ENCODE measurements around the gene ZBTB32.

DNA sequence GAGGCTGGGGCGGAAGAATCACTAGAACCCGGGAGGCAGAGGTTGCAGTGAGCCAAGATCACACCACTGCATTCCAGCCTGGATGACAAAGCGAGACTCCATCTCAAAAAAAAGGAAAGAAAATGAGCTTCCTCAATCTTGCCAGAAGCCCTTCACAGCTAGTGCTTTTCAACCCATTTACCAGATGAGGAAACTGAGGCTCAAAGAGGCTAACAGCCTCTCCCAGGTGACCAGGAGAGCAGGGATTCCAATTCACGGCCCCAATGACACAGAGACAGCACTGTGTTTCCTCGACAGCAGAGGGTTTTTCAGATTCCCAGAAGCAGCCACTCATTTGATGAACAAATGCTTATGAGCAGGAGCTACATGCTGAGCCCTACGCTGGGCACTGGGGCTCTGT, 34.8 kb upstream of the ZBTB32 start:
- TF ChIP-seq POLR2A (IDR thresholded peaks at IDR 0.05; ENCODE audit: low read length) (no peak), GATA1 (IDR thresholded peaks at IDR 0.05; ENCODE audit: low read depth, low read length) (no peak)
